Prostate gland (tissue), 2 donors: Measurements from ENCODE around the gene ADAMTSL3. TPM values are rescaled to one million over a fixed set of nuclear protein-coding genes. Genes with fewer than 3 reads are reported as not detected.

Source experiments
- DNase-seq: peaks from one replicate; pipeline ENCODE4 v3.0.0-alpha.2; 2019; ENCODE audit warnings: low spot score
- H3K27ac ChIP-seq, 2 donors: fragments of 200-600 bp; sonication (generic); 2 replicates each; pipeline ENCODE4 v1.5.1; 2017 to 2019
- H3K27me3 ChIP-seq: fragments of 200-600 bp; sonication (generic); replicated peaks from 2 replicates; pipeline ENCODE4 v1.5.1; 2019; ENCODE audit not compliant: insufficient read depth
- H3K36me3 ChIP-seq, 2 donors: fragments of 200-600 bp; sonication (generic); 1 replicate in 1 of 2; 2 replicates in 1 of 2; pipeline versions ENCODE4 v1.5.1 to v1.8.1; 2017 to 2019
- H3K4me1 ChIP-seq: fragments of 200-600 bp; sonication (generic); replicated peaks from 2 replicates; pipeline ENCODE4 v1.5.1; 2019
- H3K4me3 ChIP-seq, 2 donors: fragments of 200-600 bp; sonication (generic); 2 replicates each; pipeline ENCODE4 v1.5.1; 2017 to 2019
- H3K9me3 ChIP-seq: fragments of 200-600 bp; sonication (generic); 2 replicates; pipeline ENCODE4 v1.5.1; 2017
- POLR2A ChIP-seq: fragments of 450-650 bp; IDR thresholded peaks from one replicate; pipeline ENCODE4 v1.6.1; 2016; ENCODE audit warnings: antibody characterized with exemption, mild to moderate bottlenecking
- POLR2AphosphoS5 ChIP-seq: sonication (generic); formaldehyde crosslinking; IDR thresholded peaks from one replicate; pipeline ENCODE4 v1.6.1; 2017; ENCODE audit warnings: antibody characterized with exemption
- WGBS: methylation state at CpG from one replicate; pipeline ENCODE4 v1.1.5; 2018; 5-methylcytosine and 5-hydroxymethylcytosine counted together
- intact Hi-C: fragments of 100-400 bp; cut with DNase I; formaldehyde crosslinking; loops from one replicate; pipeline ENCODE4 v1.14.2; 2022
- total RNA-seq, 2 donors: library from RNA; depleted of rRNA; stranded (reverse); fragments of >200 nt; gene quantifications; one replicate each; pipeline ENCODE4 v1.1.0, GENCODE V29; 2016
- TF ChIP-seq, protein P1 (sequence below), 4 experiments: fragments of 200-600 bp in 2 of 4; fragments of 450-650 bp in 2 of 4; sonication (generic) in 2 of 4; IDR thresholded peaks; 1 replicate in 3 of 4; 2 replicates in 1 of 4; pipeline ENCODE4 v1.5.1; 2016 to 2019; ENCODE audit warnings: antibody characterized with exemption in 4 of 4, mild to moderate bottlenecking in 2 of 4, moderate library complexity in 2 of 4

Gene ADAMTSL3
- total RNA-seq, 2 donors from 2014 or later, result 4.5 to 25.2 TPM

DNA sequence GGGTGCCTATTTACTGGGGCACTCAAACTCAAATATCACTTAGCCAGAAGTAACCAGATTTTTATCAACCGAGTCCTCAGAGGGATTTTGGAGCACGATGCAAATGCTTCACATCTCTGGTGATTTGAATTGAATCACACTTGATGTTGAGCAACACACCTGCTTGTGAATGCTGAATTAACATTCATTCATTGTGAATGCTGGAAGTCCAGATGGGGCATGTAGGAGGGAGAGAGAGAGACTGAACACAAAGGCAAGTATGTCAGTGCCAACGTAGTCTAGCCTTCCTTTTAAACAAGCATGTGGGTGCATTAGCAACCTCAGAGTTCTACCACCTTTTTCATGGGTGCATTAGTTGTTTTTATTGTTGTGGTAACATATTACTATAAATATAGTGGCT is 156.2 kb downstream of the ADAMTSL3 start:
- DNase-seq, result no peak
- no peaks in the 10 kb centered on the region for H3K36me3 ChIP-seq
- H3K27me3 ChIP-seq, result no peaks in the 10 kb centered on the region
- TF ChIP-seq, protein P1, sequence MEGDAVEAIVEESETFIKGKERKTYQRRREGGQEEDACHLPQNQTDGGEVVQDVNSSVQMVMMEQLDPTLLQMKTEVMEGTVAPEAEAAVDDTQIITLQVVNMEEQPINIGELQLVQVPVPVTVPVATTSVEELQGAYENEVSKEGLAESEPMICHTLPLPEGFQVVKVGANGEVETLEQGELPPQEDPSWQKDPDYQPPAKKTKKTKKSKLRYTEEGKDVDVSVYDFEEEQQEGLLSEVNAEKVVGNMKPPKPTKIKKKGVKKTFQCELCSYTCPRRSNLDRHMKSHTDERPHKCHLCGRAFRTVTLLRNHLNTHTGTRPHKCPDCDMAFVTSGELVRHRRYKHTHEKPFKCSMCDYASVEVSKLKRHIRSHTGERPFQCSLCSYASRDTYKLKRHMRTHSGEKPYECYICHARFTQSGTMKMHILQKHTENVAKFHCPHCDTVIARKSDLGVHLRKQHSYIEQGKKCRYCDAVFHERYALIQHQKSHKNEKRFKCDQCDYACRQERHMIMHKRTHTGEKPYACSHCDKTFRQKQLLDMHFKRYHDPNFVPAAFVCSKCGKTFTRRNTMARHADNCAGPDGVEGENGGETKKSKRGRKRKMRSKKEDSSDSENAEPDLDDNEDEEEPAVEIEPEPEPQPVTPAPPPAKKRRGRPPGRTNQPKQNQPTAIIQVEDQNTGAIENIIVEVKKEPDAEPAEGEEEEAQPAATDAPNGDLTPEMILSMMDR (IDR thresholded peaks at IDR 0.05), result no peak
- TF ChIP-seq POLR2AphosphoS5, result no peak
- TF ChIP-seq POLR2A, result no peak
- intact Hi-C loops, result no loop called here
- no peaks in the 10 kb centered on the region for H3K4me1 ChIP-seq
- 68% methylated on average over 3 of the region's 3 CpGs for WGBS
- no peak overlapping the region for H3K27ac ChIP-seq
- no peak overlapping the region for H3K4me3 ChIP-seq
- H3K9me3 ChIP-seq, result no peaks in the 10 kb centered on the region

- Histone ChIP-seq H3K27ac (no peak overlapping the region), H3K4me1 (no peaks in the 10 kb centered on the region), H3K36me3 (no peaks in the 10 kb centered on the region), H3K4me3 (no peak overlapping the region), H3K9me3 (no peaks in the 10 kb centered on the region), H3K27me3 (no peaks in the 10 kb centered on the region)
- intact Hi-C loops, result no loop called here
- TF ChIP-seq POLR2A, result no peak
- TF ChIP-seq, protein P1 (IDR thresholded peaks at IDR 0.05), result no peak
- no peak for TF ChIP-seq POLR2AphosphoS5
- DNase-seq, result no peak
- 0% methylated on average over 1 of the region's 1 CpG for WGBS
These were observed 159.8 kb downstream of the ADAMTSL3 start for GRCh38 chr15:83813682-83814081.

DNA sequence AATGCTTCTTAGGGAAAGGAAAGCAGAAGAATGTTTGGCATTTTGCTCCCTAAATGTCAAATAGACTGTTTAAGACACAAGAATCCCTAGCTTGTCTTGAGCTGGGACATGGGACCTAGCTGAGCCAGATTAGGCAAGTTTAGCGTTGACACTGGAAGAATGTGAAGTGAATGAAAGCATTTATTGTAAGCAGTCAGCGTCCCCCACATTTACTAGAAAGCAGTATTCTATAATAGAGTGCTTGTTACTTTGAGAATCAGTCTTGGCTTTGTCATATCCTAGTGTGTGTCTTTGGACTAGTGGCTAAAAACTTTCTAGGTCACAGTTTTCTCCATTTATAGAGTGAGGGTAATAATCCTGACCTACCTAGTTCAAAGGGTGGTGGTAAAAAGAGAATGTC is 161.6 kb downstream of the ADAMTSL3 start:
- WGBS, result 40% methylated on average over 2 of the region's 2 CpGs
- TF ChIP-seq POLR2A, result no peak
- TF ChIP-seq POLR2AphosphoS5, result no peak
- TF ChIP-seq, protein P1 (IDR thresholded peaks at IDR 0.05), result no peak
- H3K36me3 ChIP-seq, result no peaks in the 10 kb centered on the region
- intact Hi-C loops, result no loop called here
- no peak overlapping the region for H3K27ac ChIP-seq
- DNase-seq, result no peak
- no peak overlapping the region for H3K4me3 ChIP-seq
- H3K4me1 ChIP-seq, result no peaks in the 10 kb centered on the region
- H3K9me3 ChIP-seq, result no peaks in the 10 kb centered on the region
- no peaks in the 10 kb centered on the region for H3K27me3 ChIP-seq

- Histone ChIP-seq H3K36me3 (no peaks in the 10 kb centered on the region), H3K27ac (no peak overlapping the region), H3K4me3 (no peak overlapping the region), H3K27me3 (no peaks in the 10 kb centered on the region), H3K9me3 (no peaks in the 10 kb centered on the region), H3K4me1 (no peaks in the 10 kb centered on the region)
- WGBS, result 88% methylated on average over 8 of the region's 8 CpGs
- no peak for DNase-seq
- TF ChIP-seq, protein P1 (IDR thresholded peaks at IDR 0.05), result no peak
- TF ChIP-seq POLR2A, result no peak
- TF ChIP-seq POLR2AphosphoS5, result no peak
- intact Hi-C loops, result no loop called here
These were observed 162.4 kb downstream of the ADAMTSL3 start for GRCh38 chr15:83816124-83816883.

GRCh38 chr15:83818591-83818990 is 164.7 kb downstream of the ADAMTSL3 start:
- DNase-seq, result no peak
- H3K4me1 ChIP-seq, result no peaks in the 10 kb centered on the region
- WGBS, result 83% methylated on average over 8 of the region's 8 CpGs
- H3K27me3 ChIP-seq, result no peaks in the 10 kb centered on the region
- TF ChIP-seq, protein P1 (IDR thresholded peaks at IDR 0.05), result no peak
- TF ChIP-seq POLR2AphosphoS5, result no peak
- TF ChIP-seq POLR2A, result no peak
- no peaks in the 10 kb centered on the region for H3K9me3 ChIP-seq
- H3K4me3 ChIP-seq, result no peak overlapping the region
- no peak overlapping the region for H3K27ac ChIP-seq
- H3K36me3 ChIP-seq, result no peaks in the 10 kb centered on the region
- intact Hi-C loops, result no loop called here
